NCI-H524 (cell line): Measurements from ENCODE around the gene MEGF8.

Experiments used
- DNase-seq, 2 experiments: peaks; one replicate each; lab custom pipeline; 2025; lab: John Stamatoyannopoulos, UW

MEGF8 gene

DNA sequence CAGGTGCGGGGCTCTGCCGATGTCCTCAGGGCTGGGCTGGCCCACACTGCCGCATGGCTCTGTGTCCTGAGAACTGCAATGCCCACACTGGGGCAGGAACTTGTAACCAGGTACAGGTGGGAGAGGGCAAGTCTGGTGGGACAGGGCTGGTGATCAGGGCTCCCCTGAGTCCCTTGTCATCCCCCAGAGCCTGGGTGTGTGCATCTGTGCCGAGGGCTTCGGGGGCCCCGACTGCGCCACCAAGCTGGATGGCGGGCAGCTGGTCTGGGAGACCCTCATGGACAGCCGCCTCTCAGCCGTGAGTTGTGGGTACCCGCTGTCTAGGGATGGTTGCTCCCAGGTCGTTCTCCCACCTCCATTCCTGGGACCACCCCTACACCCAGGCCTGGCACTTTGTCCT lies 30.5 kb downstream of the MEGF8 start:
- DNase-seq, result no peak

DNA sequence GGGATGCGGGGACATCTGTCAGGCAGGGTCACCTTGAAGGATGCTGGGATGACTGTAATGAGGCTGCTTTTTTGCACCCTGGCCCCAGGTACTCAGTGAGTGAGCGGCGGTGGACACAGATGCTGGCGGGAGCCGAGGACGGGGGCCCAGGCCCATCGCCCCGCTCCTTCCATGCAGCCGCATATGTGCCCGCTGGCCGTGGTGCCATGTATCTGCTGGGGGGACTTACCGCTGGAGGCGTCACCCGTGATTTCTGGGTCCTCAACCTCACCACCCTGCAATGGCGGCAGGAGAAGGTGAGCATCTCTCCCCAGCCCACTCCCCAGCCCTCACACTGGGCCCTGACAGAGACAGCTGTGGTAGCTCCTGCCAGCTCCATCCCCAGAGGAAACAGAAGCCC lies 31.3 kb downstream of the MEGF8 start:
- no peak for DNase-seq

DNA sequence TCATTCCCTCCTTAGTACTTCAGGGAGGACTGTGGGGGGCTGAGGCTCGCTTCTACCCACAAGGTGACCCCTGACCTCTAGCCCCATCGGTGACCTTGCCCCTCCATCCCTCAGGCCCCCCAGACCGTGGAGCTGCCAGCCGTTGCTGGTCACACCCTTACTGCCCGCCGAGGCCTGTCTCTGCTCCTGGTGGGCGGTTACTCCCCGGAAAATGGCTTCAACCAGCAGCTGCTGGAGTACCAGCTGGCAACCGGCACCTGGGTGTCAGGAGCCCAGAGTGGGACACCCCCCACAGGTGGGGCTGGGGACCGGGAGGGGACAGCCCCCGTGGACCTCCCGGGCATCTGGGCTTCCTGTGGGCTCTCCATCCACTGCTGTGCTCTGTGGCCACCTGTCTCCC lies 31.9 kb downstream of the MEGF8 start:
- DNase-seq, result no peak

DNA sequence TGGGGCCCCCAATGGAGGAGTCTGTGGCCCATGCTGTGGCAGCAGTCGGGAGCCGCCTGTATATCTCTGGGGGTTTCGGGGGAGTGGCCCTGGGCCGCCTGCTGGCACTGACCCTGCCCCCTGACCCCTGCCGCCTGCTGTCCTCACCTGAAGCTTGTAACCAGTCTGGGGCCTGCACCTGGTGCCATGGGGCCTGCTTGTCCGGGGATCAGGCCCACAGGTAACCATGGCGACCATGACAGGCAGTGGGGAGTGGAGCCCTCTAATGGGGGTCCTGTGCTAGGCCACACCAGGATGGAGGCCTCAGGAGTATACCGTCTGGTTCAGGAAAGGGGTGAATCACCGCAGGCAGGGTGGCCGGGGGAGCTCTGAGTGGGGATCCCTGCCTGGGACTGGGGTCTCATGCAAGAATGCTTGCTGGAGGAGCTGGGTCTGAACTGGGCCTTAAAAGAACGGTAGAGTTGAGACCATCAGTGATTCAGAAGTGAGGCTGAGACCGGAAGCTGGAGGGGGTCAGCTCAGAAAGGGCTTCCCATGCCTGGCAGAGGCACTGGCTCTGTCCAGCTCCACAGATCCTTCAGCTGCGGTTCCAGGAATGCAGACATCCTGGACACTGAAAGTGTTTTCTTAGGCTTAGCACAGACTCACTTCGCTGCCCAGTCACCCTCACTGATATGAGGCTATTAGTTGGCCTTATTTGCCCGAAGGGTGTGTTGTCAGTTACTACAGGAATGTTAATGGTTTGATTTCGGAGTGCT lies 35.5 kb downstream of the MEGF8 start:
- peak in 1 of 2 experiments; percentile 32 for DNase-seq

DNA sequence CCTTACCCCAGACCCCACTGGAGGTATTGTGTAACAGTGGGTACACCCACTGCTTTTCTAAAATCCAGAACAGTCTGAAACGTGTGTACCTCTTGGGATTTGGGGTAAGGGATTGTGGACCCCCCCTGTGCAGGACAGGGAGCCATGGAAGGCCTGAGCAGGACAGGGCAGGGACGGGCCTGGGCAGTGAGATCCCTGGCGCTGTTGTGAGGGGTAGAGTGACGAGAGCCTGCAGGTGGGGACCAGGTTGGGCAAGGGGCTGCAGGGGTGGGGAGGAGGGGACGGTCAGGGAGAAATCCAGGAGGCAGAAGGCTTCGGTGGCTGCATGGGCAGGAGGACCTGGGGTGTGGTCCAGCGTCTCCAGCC lies 36.1 kb downstream of the MEGF8 start:
- DNase-seq, result no peak

DNA sequence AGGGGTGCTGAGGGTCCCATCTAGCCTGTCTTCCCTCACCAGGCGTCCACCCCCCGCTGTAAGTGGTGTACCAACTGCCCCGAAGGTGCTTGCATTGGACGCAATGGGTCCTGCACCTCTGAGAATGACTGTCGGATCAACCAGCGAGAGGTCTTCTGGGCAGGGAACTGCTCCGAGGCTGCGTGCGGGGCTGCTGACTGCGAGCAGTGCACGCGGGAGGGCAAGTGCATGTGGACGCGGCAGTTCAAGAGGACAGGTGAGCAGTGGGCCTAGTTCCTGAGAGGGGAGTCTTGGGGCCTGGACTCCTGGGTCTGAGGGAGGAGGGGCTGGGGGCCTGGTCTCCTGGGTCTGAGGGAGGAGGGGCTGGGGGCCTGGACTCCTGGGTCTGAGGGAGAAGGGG lies 36.9 kb downstream of the MEGF8 start:
- no peak for DNase-seq

DNA sequence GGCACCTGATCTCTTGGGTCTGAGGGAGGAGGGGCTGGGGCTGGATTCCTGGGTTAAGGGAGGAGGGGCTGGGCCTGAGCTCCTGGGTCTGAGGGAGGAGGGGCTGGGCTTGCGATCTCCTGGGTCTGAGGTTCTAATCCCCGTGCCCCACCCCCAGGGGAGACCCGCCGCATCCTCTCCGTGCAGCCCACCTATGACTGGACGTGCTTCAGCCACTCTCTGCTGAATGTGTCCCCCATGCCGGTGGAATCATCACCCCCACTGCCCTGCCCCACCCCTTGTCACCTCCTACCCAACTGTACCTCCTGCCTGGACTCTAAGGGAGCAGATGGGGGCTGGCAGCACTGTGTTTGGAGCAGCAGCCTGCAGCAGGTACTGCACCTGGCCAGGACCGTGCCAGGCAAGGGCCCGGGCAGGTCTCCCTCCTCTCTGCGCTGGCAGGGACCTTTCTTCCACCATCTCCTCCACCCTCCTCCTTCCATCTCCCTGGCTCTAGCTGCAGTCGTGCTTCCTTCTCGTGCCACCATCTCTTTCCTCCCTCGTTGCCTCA lies 37.5 kb downstream of the MEGF8 start:
- no peak for DNase-seq

DNA sequence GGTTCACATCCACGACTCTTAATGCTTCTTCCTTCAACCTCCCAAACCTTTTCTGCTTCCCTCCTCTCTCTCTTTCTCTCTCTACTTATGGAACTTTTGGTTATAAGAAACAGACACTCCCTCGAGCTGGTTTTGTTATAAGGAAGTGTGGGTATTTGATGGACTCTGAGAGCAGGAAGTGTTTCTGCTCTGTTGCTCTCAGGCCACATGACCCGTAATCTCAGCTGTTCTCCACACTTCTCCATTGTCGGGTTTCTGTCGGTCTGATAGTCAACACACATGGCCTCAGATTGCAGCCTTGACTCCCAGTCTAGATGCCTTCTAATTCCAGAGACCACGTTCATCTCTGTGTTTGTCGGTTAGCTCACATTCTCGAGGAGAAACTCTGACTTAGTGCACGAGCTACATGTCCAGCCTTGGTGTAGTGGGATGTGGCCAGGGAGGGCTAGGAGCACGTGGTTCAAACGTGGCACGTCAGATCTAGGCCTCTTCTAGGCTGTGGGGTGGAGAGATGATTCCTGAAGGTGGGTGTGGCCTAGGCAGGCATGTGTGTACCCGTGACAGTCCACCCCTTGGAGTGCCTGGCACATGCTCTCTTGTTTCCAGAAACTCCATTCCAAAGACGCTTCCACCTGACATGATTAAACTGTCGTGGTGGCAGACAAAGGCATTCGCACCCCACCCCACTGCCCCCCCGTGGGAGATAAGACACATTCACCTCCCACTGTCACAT lies 38.3 kb downstream of the MEGF8 start:
- no peak for DNase-seq

DNA sequence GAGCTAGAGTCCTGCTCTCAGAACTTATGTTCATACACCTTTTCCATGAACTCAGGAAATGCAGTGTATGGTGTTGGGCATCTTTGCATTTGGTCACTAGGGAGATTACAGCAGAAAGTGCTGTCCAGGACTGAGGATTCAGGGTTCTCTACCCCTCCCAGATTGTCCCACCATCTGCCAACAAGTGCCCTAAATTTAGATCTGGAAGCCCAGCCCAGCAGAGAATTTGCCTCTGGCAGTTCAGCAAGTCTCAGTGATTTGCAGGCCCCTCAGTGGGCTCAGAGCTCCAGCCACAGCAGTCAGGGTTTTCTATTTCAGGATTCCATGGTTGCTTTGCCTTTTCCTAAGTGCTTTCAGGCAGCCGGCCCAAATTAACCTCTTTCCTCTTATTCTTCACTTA lies 41.2 kb downstream of the MEGF8 start:
- peak in 1 of 2 experiments; percentile 30 for DNase-seq

DNA sequence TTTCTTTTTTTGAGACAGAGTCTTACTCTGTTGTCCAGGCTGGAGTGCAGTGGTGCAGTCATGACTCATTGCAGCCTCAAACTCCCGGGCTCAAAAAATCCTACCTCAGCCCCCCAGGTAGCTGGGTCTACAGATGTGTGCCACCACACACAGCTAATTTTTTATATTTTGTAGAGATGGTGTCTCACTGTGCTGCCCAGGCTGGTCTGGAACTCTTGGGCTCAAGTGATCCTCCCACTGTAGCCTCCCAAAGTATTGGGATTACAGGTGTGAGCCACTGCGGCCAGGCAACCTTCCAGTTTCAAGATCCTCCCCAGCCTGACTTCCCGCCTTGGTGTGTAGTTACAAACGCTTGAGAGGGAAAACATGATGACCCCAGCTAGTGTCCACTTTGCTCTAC lies 42.5 kb downstream of the MEGF8 start:
- no peak for DNase-seq

DNA sequence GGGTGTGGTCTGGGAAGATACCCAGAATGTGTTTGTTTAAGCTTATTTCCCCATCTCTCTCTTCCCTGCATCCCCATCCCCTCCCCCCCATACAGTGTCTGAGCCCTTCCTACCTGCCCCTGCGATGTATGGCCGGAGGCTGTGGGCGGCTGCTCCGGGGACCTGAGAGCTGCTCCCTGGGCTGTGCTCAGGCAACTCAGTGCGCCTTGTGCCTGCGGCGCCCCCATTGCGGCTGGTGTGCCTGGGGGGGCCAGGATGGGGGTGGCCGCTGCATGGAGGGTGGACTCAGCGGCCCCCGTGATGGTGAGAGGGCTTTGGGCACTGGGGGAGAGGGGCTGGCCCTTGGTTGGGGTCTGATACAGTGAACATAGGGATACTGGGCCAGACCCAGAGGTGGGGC lies 42.9 kb downstream of the MEGF8 start:
- no peak for DNase-seq

DNA sequence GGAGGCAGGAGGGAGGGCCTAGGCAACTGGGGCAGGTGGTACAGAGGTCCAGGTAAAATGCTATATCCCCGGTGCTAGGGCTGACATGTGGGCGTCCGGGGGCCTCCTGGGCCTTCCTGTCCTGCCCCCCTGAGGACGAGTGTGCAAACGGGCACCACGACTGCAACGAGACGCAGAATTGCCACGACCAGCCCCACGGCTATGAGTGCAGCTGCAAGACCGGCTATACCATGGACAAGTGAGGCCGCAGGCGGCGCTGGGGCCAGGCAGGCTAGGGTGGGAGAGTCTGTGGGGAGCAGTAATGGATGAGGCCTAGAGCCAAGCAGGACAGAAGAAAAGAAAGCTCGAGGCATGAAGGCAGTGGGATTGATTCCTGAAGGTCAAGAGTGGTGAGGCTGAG lies 43.3 kb downstream of the MEGF8 start:
- no peak for DNase-seq

DNA sequence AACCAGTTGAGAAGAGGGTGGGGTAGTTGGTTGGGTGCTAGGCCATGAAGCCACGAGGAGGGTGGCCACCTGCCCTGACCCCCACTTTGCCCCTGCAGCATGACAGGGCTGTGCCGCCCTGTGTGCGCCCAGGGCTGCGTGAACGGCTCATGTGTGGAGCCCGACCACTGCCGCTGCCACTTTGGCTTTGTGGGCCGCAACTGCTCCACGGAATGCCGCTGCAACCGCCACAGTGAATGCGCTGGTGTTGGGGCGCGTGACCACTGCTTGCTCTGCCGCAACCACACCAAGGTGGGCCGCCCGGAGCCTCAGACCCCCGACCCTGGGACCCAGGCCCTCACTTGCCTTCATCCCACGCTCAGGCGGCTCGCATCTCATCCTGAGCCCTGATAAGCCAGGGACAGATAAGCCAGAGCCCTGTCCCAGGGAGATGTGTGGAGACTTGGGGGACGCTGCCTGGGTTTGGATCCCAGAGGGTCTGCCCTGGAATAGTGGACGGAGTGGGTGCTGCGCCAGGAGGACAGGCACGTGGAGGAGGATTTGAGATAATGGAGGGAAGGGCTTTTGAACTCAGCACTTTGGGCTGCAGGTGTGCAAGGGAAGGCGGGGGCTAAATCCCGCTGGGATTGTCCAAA lies 44.1 kb downstream of the MEGF8 start:
- DNase-seq, result no peak

DNA sequence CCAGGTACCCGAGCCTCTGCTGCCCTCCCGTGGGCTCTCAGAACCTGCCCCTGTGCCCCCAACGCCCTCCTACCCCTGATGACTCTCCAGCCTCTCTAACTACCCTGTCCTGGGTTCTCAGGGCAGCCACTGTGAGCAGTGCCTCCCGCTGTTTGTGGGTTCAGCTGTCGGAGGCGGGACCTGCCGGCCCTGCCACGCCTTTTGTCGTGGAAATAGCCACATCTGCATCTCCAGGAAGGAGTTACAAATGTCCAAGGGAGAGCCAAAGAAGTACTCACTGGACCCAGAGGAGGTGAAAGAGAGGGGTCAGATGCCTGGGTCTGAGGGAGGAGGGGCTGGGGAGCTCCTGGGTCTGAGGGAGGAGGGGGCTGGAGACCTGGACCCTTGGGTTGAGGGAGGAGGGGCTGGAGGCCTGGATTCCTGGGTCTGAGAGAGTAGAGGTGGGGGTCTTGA lies 44.7 kb downstream of the MEGF8 start:
- DNase-seq, result no peak

DNA sequence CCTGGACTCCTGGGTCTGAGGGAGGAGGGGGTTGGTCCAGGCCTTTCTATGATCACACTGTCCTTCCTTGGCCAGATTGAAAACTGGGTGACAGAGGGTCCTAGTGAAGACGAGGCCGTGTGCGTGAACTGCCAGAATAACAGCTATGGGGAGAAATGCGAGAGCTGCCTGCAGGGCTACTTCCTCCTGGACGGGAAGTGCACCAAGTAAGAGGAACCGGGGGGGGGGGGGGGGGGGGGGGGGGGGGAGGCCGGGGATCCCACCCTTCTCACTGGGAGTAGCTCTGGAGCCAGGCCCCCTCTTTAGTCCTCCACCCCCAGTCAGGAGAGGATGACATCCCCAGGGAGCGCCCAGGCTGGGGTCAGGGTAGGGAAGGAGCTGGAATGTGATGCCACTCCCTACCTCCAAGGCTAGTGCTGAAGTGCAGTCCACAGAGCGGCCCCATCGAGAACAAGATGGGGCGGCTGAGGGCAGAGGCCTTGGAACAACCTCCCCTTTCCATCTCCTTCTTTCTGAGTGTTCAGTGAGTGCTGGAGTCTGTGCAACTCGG lies 45.3 kb downstream of the MEGF8 start:
- no peak for DNase-seq

DNA sequence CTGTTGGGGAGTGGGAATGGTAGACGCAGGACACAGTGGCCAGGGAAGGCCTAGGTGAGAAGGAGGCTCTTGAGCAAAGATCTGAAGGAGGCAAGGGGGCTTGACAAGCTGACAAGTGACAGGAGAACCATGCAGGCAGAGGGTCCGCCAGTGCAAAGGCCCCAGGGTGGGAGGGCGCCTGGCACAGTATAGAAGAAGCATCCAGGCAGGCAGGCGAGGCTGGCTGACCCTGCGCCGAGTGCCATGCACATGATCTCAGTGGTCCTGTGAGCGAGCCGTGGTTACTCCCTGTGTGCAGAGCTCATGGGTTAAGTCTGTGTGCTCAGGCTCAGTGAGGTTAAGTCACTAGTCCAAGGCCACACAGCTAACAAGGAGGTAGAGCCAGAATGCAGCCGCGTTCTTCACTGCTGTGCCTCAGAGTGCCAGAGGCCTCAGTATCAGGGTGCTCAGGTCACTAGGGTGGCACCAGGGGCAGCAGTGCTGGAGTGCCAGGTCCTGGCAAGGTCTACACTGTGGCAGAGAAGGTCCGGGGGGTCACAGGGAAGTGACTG lies 49.5 kb downstream of the MEGF8 start:
- no peak for DNase-seq

DNA sequence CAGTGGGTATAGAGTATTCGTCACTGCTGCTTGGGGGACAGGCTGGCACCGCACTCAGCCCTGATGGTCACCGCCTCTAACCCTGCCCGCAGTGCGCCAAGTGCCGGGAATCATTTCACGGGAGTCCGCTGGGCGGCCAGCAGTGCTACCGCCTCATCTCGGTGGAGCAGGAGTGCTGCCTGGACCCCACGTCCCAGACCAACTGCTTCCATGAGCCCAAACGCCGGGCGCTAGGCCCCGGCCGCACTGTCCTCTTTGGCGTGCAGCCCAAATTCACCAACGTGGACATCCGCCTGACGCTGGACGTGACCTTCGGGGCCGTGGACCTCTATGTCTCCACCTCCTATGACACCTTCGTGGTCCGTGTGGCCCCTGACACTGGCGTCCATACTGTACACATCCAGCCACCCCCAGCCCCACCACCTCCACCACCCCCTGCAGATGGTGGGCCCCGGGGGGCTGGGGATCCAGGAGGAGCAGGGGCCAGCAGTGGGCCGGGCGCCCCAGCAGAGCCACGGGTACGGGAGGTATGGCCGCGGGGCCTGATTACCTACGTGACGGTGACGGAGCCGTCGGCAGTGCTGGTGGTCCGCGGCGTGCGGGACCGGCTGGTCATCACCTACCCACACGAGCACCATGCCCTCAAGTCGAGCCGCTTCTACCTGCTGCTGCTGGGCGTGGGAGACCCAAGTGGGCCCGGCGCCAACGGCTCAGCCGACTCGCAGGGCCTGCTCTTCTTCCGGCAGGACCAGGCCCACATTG lies 50.2 kb downstream of the MEGF8 start:
- DNase-seq, result no peak

DNA sequence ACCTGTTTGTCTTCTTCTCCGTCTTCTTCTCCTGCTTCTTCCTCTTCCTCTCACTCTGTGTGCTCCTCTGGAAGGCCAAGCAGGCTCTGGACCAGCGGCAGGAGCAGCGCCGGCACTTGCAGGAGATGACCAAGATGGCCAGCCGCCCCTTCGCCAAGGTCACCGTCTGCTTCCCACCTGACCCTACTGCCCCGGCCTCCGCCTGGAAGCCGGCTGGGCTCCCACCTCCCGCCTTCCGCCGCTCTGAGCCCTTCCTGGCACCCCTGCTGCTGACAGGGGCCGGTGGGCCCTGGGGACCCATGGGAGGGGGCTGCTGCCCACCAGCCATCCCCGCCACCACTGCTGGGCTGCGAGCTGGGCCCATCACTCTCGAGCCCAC lies 50.7 kb downstream of the MEGF8 start:
- no peak for DNase-seq

DNA sequence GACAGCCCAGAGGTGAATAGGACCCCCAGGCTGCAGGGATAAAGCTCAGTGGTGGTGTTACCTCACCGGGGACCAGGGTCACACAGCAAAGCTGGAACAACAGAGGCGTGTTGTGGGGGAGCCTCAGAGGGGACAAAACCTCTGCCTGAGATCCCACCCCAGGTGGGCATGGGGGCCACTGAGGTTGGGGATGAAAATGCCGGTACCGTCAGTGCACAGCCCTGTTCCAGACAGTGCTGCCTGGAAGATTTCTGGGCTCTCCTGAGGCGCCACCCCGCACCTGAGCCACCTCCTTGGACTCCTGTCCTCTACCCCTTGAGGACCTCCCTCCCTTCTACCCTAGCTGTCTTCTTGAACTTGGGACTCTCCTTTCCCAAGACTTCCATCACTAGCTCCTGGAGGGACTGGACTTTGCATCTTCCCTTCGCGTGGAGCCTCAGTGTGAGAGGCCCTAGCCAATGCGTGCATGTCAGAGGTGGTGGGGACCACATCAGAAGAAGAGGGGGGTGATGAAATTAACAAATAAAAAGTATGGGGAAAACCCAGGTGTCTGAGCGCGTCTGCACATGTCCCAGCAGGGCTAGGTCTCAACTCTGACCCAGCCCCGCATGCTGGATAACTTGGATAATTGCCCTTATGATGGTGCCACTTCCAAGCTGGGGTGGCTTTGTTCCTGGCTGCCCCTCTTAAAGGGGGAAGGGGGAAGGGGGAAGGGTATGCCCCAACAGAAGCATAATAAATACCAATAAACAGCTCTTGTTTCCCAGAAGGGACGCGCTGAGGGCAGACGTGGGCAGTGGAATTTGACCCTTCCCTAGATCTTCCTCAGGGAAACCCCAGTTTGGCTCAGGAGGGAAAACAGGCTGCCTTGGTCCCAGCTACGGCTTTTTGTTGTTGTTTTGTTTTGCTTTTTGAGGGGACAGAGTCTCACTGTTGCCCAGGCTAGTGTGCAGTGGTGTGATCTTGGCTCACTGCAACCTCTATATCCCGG lies 53.1 kb downstream of the MEGF8 start:
- no peak for DNase-seq

DNA sequence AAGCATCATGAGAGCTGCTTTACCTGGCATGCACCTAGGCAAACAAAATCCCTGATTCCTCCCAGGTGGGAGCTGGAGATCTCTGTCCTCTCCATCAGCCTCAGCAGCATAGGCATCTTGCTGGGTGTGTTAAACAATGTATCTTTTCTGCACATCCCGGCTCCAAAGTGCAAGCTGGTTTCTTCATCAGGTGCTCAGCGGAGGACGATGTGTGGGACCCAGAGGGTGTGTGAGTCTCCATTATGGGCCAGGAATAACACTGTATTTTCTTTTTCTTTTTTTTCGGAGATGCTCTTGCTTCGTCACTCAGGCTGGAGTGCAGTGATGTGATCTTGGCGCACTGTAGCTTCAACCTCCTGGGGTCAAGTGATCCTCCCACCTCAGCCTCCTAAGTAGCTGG lies 54.7 kb downstream of the MEGF8 start:
- no peak for DNase-seq
